Cortex of kidney (tissue), 1 donor: ENCODE results near the gene CD69.
"Not testable (repeated sequence)": the region's sequence is repeated elsewhere in the genome, so short reads cannot be mapped to it uniquely, and the experiment has no call there.

Experiments used
- DNase-seq: peaks from one replicate; lab custom pipeline; 2025; lab: John Stamatoyannopoulos, UW

CD69 gene

DNA sequence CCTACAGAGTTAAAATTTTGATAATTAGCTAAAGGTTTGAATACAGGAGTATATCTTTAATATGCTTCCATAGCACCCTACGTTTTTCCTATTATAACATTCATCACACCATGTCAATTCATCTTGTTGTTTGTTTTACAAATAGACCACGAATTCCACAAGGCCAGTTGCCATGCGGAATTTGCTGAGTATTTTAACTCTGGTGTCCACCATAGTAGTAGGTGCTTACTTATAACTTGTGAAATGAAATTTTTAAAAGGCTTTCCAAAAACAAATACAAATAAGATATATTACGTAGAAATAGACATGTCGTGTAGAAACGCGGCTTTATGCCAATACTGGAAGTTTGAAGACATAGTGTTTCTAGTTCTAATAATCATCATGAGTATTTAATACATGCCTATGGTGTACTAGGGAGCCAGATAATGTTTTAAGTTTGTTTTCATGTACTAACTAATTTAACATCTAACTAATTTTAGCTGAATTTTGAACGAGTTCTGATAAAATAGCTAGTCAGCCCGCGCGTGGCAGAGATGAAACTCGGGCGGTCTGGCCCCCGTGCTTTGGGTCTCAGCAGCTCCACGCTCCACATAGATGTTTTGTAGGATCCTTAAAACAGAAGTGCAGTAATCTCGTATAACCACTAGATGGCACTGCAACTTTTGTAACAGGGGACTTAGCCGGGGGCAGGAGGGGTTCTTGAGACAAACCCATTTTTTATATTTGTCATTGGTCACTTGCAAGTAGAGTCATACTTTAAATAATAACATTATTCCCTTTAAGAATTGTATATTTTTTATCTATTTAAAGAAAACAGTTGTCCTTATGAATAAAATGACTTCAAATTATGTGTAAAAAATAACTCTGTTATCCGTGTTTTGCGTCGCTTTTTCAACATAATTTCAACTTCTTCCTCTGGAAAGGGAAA, 10.2 kb downstream of the CD69 start:
- no peak for DNase-seq

DNA sequence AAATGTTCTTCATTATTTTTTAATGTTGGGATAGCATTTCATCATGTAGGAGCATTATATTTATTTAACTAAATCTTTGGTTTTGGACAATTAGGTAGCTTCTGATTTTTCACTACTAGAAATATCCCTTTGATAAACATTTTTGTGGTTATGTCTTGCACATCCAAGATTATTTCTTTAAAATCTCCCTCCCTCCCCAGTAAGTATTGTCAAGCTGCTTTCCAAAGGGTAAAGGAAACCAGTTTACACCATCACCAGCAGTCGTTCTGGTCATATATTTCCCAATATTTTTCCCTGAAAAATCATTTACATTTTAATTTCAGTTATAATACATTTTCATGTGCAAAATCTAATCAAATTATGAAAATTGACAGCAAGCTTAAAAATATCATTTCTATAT, 11.1 kb downstream of the CD69 start:
- no peak for DNase-seq

- no peak for DNase-seq
Observed at GRCh38 chr12:9745199-9745598, 15.5 kb downstream of the CD69 start.

DNA sequence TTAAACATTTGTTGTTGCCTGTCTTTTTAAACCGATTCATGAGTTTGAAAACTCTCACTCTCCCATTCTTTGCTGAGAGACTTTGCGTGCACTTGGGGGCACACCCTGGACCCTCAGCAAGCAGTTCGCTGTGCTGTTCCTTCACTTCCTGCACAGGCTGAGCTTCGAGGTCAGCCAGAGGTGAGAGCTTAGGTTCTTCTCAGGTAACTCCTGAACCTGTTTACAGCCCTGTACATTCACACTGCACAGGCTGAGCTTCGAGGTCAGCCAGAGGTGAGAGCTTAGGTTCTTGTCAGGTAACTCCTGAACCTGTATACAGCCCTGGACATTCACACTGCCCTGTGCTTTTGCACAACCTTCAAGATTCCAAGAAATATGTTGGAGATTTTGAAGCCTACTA, 18.0 kb downstream of the CD69 start:
- DNase-seq: no peak

DNA sequence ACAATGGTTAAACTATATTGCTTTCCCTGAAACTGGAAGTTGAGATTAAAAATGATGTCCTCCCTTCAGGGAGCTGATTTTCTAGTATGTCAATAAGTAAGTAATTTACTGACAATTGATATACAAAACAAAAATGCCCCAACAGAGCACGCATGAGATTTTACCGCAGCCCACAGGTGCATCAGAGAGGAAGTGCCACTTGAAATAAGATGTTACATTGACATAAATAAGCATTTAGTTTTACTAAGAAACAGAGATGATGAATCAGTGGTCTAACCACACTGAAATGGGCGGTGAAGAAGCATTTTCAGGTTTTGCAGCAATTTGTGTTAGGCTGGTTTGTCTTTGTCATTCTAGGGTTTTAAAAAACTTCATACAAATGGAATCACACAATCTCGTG, 19.0 kb downstream of the CD69 start:
- no peak for DNase-seq

- DNase-seq: no peak
Observed at GRCh38 chr12:9740106-9740750, 20.5 kb downstream of the CD69 start.

DNA sequence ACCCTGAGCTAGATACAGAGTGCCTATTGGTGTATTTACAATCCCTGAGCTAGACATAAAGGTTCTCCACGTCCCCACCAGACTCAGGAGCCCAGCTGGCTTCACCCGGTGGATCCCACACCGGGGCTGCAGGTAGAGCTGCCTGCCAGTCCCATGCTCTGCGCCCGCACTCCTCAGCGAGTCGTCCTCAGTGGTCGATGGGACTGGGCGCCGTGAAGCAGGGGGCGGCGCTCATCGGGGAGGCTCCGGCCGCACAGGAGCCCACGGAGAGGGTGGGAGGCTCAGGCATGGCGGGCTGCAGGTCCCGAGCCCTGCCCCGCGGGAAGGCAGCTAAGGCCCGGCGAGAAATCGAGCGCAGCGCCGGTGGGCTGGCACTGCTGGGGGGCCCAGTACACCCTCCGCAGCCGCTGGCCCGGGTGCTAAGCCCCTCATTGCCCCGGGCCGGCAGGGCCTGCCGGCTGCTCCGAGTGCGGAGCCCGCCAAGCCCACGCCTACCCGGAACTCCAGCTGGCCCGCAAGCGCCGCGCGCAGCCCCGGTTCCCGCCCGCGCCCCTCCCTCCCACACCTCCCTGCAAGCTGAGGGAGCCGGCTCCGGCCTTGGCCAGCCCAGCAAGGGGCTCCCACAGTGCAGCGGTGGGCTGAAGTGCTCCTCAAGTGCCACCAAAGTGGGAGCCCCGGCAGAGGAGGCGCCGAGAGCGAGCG, 21.1 kb downstream of the CD69 start:
- not testable (repeated sequence) for DNase-seq

DNA sequence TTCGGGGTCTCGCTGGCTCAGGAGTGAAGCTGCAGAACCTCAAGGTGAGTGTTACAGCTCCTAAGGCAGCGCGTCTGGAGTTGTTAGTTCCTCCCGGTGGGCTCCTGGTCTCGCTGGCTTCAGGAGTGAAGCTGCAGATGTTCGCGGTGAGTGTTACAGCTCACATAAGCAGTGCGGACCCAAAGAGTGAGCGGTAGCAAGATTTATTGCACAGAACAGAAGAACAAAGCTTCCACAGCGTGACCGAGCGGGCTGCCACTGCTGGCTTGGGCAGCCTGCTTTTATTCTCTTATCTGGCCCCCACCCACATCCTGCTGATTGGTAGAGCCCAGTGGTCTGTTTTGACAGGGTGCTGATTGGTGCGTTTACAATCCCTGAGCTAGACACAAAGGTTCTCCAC, 21.8 kb downstream of the CD69 start:
- not testable (repeated sequence) for DNase-seq

DNA sequence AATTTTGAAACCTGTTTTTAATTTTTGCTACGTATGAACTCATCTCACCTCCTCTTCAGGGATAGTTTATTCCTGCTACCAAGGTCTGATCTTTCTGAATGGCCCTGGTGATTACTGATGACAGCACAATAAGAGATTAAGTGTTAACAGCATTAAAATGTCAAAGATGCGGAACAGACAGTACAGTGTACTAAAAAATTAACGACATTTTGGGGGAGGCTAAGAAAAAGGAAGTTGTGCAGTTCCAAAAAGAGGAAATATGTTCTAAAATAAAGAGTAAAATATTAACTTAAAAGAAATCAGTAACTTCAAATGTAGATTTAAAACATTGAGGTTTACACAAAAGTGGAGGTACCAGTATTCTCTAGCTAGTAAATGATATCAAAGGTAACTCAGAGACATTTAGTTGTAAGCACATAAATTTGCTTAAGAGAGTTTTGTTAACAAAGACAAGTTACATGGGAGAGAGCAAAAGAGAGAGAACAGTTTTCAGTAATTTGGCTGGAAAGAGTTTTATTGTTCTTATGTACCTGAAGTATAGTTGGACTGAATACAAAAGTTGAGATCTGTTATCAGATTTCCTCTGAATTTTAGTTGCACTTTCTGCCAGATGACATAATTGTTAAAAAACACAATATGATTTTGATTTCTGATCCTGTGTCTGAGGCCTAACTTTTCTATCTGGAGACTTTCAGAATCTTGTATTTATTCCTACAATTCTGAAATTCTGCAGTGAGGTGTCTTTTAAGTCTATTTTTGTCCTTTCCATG, 23.6 kb downstream of the CD69 start:
- no peak for DNase-seq

GRCh38 chr12:9735601-9736000, 25.1 kb downstream of the CD69 start:
- DNase-seq: no peak

DNA sequence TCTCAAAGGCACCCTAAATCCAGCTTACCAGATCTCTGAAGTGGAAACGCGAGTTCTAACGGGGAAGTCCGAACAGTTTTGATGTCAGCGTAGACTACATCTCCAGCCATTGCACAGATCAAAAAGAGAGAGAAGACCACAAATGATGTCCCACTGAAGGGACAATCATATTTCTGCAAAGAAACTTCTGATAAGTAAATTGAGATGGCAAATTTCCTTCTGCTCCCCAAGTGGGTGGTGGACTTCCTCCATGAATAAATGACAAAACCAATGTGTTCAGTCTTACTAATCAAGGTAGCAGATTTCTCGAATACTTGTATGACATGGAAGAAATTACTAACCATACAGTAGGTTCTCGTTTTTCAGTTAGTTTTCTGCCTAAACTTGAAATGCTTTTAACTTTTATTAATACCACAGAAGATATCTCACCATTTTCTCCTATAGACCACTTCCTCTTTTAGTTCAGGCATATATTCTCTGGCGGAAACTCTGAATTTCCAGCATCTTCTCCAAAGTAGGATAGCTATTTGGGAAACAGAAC, 27.7 kb downstream of the CD69 start, which contains the start of gene CLECL1:
Gene CLECL1, minus strand, starts transcription at position 177 of the 541 bp plus-strand sequence.
- no peak for DNase-seq

GRCh38 chr12:9731797-9732196, 28.9 kb downstream of the CD69 start:
- no peak for DNase-seq

GRCh38 chr12:9731393-9731792, 29.3 kb downstream of the CD69 start:
- no peak for DNase-seq

- DNase-seq: no peak
Observed at GRCh38 chr12:9730591-9730990, 30.1 kb downstream of the CD69 start.

- DNase-seq: no peak
Observed at GRCh38 chr12:9730011-9730410, 30.7 kb downstream of the CD69 start.

DNA sequence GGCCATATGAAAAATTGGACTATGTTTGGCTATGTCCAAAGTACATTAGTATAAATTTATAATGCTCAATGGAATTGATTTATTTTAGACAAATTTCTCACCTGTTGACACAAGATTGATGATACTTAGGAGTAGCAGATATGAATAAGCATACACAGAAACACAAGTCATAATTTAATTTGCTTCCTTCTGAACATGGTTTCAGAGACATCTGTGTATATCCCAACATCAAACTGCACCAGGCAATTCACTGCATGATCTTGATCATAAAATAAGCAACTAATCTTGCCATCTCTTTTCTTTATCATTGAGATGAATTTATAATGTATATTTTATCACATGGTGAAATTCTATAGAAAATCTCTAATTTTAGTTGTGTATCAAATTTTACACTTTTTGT, 31.6 kb downstream of the CD69 start:
- no peak for DNase-seq

DNA sequence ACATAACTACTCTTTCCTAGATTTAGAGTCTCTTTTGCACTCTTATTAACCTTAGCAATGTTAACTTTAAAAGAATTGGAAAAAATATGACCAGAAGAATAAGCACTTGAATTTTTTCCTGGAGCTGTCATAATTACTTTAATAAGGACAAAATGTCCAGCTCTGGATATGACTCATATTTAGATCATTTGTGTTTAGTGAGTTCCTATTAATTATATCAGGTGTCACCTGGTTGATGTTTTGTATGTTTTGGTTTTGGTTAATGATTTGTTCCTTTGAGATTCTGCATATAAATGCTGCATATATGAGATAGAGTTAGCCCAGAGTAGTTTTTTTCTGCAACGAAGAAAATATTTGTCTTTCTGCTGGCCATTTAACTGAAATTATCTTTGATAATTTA, 32.9 kb downstream of the CD69 start:
- DNase-seq: no peak

DNA sequence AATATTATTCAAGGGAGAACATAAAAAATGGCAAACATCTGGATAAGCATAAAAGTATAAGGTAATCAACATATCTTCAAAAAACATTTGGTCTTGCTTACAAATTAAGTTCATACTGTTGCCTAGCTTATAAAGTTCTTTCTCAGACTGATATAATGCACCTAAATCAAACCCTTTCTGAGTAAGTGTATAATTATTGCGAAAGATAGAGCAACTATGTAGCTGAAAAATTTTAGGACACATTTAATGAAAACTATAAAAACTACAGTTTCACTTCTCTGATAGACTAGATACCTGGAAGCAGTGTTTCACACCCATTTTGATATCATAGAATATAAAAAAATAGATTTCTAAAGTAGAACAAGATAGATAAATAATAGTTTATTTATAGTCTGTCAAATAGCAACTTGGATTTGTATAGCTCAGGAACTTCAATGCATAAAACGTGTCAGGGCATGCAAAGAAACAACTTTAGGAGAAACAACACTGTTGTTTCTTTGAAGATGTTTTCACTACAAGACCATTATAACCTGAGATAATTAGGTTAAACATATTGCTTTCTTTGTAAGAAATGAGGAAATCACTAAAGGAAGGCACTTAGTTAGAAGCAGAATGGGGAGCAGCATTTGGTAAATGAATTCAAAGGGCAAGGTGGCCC, 35.4 kb downstream of the CD69 start:
- no peak for DNase-seq

- DNase-seq: no peak
Observed at GRCh38 chr12:9724023-9724422, 36.7 kb downstream of the CD69 start.

DNA sequence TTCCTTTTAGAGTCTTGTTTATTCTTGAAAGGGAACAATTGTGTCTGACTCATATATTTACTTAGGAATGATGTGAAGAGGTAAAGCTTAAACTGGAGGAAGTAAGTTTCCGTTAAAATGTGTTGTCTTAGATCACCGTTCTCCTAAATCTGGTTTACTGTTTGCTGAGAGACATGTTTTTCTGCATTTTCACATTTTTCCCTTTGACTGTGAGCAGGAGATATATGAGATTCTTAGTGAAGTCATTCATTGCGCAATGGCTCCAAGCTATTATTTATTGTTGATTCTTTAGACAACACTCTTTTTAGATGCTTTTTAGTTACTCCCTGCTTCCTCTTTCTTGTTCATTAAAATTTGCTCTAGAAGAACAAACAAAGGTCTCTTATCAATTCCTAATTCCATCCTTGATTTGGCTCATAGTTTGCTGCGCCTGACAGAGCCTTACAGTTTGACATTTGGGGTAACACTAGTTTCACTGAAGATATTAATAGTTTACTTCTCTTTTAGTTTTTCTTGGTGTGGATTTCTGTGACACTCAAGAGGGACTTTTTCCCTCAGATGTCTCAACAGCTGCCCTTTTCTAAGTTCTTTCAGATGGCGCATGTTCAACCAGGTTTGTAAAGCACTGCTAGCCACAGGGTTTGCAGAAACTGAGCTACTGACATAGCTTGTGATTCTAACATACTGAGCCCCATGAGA, 39.2 kb downstream of the CD69 start:
- no peak for DNase-seq

GRCh38 chr12:9719790-9720189, 40.9 kb downstream of the CD69 start:
- DNase-seq: no peak
